Measurements from ENCODE around the gene PPP6R2. TPM values are rescaled to one million over a fixed set of nuclear protein-coding genes. Genes with fewer than 3 reads are reported as not detected.

The PPP6R2 gene
- total RNA-seq, 1 experiment from 2014 or later = 47.8 TPM

DNA sequence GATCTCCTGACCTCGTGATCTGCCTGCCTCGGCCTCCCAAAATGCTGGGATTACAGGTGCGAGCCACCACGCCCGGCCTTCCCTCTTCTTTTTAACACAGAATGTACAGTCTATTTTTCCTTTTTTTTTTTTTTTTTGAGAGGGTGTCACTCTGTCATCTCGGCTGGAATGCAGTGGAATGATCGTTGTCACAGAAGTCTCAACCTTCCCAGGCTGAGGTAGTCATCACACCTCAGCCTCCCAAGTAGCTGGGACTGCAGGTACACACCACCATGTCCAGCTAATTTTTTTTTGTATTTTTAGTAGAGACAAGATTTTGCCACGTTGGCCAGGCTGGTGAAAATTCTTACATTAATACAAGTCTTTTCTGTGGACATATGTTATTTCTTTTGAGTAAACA, 13.1 kb downstream of the PPP6R2 start (continued):
- no peak for TF ChIP-seq ELF4 (CRISPR knock-in tag; IDR thresholded peaks at IDR 0.05; ENCODE audit: low read depth)
- TF ChIP-seq, protein P1, sequence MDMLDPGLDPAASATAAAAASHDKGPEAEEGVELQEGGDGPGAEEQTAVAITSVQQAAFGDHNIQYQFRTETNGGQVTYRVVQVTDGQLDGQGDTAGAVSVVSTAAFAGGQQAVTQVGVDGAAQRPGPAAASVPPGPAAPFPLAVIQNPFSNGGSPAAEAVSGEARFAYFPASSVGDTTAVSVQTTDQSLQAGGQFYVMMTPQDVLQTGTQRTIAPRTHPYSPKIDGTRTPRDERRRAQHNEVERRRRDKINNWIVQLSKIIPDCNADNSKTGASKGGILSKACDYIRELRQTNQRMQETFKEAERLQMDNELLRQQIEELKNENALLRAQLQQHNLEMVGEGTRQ (CRISPR knock-in tag; IDR thresholded peaks at IDR 0.05) = no peak
- TF ChIP-seq, protein P2, sequence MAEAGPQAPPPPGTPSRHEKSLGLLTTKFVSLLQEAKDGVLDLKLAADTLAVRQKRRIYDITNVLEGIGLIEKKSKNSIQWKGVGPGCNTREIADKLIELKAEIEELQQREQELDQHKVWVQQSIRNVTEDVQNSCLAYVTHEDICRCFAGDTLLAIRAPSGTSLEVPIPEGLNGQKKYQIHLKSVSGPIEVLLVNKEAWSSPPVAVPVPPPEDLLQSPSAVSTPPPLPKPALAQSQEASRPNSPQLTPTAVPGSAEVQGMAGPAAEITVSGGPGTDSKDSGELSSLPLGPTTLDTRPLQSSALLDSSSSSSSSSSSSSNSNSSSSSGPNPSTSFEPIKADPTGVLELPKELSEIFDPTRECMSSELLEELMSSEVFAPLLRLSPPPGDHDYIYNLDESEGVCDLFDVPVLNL (CRISPR knock-in tag; IDR thresholded peaks at IDR 0.05; ENCODE audit: borderline replicate concordance, low read depth) = no peak
- no peak for TF ChIP-seq FOXP1 (CRISPR knock-in tag; IDR thresholded peaks at IDR 0.05; ENCODE audit: borderline replicate concordance)

DNA sequence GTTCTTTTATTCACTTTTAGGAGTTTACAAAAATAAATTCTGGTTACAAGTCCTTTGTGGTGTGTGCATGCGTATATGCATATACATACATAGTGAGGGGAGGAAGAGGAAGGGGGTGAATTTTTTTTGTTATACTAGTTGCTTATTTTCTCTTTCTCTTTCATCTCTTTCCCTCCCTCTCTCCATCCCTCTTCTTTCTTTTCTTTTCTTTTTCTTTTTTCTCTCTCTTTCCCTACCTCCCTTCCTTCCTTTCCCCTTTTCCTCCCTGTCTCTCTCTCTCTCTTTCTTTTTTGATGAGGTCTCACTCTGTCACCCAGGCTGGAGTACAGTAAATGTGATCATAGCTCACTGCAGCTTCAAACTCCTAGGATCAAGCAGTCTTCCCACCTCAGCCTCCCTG, 14.1 kb downstream of the PPP6R2 start:
- ChIA-PET CTCF (no interaction called here), POLR2A (no interaction called here)
- no peak for ATAC-seq
- TF ChIP-seq ZNF416 (CRISPR knock-in tag; IDR thresholded peaks at IDR 0.05) = no peak
- no peak for TF ChIP-seq NR2C2 (CRISPR knock-in tag; IDR thresholded peaks at IDR 0.05)
- no peak for TF ChIP-seq RORB (CRISPR knock-in tag; IDR thresholded peaks at IDR 0.05)
- TF ChIP-seq GRHL2 (CRISPR knock-in tag; IDR thresholded peaks at IDR 0.05; ENCODE audit: insufficient replicate concordance, severe bottlenecking) = no peak
- TF ChIP-seq, protein P3, sequence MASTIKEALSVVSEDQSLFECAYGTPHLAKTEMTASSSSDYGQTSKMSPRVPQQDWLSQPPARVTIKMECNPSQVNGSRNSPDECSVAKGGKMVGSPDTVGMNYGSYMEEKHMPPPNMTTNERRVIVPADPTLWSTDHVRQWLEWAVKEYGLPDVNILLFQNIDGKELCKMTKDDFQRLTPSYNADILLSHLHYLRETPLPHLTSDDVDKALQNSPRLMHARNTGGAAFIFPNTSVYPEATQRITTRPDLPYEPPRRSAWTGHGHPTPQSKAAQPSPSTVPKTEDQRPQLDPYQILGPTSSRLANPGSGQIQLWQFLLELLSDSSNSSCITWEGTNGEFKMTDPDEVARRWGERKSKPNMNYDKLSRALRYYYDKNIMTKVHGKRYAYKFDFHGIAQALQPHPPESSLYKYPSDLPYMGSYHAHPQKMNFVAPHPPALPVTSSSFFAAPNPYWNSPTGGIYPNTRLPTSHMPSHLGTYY (CRISPR knock-in tag; IDR thresholded peaks at IDR 0.05) = no peak
- TF ChIP-seq NR3C1 (CRISPR knock-in tag; conservative IDR thresholded peaks at IDR 0.05; ENCODE audit: low read depth) = no peak
- no peak for TF ChIP-seq IRF2 (CRISPR knock-in tag; IDR thresholded peaks at IDR 0.05; ENCODE audit: borderline replicate concordance, low read depth)
- TF ChIP-seq, protein P1 (CRISPR knock-in tag; IDR thresholded peaks at IDR 0.05) = no peak
- TF ChIP-seq, protein P4, sequence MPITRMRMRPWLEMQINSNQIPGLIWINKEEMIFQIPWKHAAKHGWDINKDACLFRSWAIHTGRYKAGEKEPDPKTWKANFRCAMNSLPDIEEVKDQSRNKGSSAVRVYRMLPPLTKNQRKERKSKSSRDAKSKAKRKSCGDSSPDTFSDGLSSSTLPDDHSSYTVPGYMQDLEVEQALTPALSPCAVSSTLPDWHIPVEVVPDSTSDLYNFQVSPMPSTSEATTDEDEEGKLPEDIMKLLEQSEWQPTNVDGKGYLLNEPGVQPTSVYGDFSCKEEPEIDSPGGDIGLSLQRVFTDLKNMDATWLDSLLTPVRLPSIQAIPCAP (CRISPR knock-in tag; IDR thresholded peaks at IDR 0.05) = no peak
- peaks cover 12% of the 10 kb centered on the region; the same call in 1 of the 2 replicates for H3K36me3 Mint-ChIP-seq
- H3K4me1 Mint-ChIP-seq = no peaks in the 10 kb centered on the region
- no peak overlapping the region for H3K27ac Mint-ChIP-seq
- no peak for DNase-seq (ENCODE audit: low spot score)
- H3K4me3 Mint-ChIP-seq = no peak overlapping the region
- H3K27me3 Mint-ChIP-seq (ENCODE audit: low read depth) = no peaks in the 10 kb centered on the region
- no peaks in the 10 kb centered on the region for H3K9me3 Mint-ChIP-seq

DNA sequence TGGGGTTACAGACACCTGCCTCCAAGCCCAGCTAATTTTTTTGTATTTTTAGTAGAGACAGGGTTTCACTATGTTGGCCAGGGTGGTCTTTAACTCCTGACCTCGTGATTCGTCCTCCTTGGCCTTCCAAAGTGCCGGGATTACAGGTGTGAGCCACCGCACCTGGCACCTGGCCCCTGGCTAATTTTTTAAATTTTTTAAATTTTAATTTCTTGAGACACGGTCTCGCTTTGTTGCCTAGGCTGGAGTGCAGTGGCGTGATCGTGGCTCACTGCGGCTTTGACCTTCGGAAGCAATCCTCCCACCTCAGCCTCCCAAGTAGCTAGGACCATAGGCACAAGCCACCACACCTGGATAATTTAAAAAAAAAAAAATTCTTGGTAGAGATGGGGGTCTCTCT, 14.6 kb downstream of the PPP6R2 start:
- Mint-ChIP-seq H3K9me3 (no peaks in the 10 kb centered on the region), H3K27me3 (ENCODE audit: low read depth) (no peaks in the 10 kb centered on the region), H3K36me3 (peaks cover 12% of the 10 kb centered on the region; the same call in 1 of the 2 replicates), H3K4me1 (no peaks in the 10 kb centered on the region), H3K27ac (no peak overlapping the region), H3K4me3 (no peak overlapping the region)
- CTCF ChIA-PET = no interaction called here
- ATAC-seq (no peak), DNase-seq (ENCODE audit: low spot score) (no peak)
- POLR2A ChIA-PET = no interaction called here
- TF ChIP-seq, protein P5, sequence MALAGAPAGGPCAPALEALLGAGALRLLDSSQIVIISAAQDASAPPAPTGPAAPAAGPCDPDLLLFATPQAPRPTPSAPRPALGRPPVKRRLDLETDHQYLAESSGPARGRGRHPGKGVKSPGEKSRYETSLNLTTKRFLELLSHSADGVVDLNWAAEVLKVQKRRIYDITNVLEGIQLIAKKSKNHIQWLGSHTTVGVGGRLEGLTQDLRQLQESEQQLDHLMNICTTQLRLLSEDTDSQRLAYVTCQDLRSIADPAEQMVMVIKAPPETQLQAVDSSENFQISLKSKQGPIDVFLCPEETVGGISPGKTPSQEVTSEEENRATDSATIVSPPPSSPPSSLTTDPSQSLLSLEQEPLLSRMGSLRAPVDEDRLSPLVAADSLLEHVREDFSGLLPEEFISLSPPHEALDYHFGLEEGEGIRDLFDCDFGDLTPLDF (CRISPR knock-in tag; IDR thresholded peaks at IDR 0.05) = no peak
- TF ChIP-seq ZNF423 (CRISPR knock-in tag; IDR thresholded peaks at IDR 0.05) (no peak), TCF7 (CRISPR knock-in tag; IDR thresholded peaks at IDR 0.05; ENCODE audit: low read depth) (no peak)
- TF ChIP-seq, protein P2 (CRISPR knock-in tag; IDR thresholded peaks at IDR 0.05; ENCODE audit: borderline replicate concordance, low read depth) = no peak
- TF ChIP-seq, protein P6, sequence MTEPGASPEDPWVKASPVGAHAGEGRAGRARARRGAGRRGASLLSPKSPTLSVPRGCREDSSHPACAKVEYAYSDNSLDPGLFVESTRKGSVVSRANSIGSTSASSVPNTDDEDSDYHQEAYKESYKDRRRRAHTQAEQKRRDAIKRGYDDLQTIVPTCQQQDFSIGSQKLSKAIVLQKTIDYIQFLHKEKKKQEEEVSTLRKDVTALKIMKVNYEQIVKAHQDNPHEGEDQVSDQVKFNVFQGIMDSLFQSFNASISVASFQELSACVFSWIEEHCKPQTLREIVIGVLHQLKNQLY (CRISPR knock-in tag; IDR thresholded peaks at IDR 0.05) = no peak
- TF ChIP-seq, protein P1 (CRISPR knock-in tag; IDR thresholded peaks at IDR 0.05) = no peak
- TF ChIP-seq, protein P7, sequence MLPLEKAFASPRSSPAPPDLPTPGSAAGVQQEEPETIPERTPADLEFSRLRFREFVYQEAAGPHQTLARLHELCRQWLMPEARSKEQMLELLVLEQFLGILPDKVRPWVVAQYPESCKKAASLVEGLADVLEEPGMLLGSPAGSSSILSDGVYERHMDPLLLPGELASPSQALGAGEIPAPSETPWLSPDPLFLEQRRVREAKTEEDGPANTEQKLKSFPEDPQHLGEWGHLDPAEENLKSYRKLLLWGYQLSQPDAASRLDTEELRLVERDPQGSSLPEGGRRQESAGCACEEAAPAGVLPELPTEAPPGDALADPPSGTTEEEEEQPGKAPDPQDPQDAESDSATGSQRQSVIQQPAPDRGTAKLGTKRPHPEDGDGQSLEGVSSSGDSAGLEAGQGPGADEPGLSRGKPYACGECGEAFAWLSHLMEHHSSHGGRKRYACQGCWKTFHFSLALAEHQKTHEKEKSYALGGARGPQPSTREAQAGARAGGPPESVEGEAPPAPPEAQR (CRISPR knock-in tag; IDR thresholded peaks at IDR 0.05) = no peak
- TF ChIP-seq, protein P8, sequence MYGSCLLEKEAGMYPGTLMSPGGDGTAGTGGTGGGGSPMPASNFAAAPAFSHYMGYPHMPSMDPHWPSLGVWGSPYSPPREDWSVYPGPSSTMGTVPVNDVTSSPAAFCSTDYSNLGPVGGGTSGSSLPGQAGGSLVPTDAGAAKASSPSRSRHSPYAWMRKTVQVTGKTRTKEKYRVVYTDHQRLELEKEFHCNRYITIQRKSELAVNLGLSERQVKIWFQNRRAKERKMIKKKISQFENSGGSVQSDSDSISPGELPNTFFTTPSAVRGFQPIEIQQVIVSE (CRISPR knock-in tag; IDR thresholded peaks at IDR 0.05; ENCODE audit: borderline replicate concordance) = no peak
